ENCODE measurements around the gene BRPF1.
"Not testable (repeated sequence)": the region's sequence is repeated elsewhere in the genome, so short reads cannot be mapped to it uniquely, and the experiment has no call there.

Gene BRPF1

DNA sequence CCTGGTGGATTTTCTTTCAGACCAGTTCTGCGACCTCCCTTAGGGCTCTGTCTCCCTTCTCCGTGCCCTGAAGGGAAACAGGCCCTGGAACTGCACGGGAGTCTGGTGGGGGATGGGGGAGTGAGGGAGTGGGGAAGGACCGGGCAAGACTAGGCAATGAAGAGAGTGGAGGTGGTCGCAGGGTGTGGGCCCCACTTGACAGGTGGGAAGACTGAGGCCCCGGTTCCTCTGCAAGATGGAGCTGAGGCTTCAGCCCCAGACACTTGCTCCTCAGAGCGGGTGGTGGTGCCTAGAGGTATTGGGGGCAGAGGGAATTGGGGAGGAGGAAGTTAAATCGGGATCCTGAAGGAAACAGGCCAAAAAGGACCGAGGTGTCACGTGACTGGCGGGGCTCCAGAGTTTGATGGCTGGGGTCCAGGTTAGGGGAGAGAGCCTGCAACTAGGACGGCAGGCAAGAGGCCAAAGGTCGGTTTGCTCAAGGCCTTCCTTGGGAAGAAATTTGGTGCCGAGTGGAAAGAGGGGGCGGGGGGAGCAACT, 38.8 kb downstream of the BRPF1 start:
- DNase-seq: no peak

DNA sequence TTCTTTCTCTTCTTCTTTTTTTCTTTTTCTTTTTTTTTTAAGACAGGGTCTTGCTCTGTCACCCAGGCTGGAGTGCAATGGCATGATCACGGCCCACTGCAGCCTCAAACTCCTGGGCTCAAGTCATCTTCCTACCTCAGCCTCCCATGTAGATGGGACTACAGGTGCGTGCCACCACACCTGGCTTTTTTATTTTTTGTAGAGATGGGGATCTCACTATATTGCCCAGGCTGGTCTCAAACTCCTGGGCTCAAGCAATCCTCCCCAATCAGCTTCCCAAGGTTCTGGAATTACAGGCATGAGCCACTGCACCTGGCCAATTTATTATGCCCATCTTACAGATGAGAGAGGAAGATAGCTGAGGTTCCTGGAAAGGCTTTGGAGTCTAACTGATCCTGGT, 39.5 kb downstream of the BRPF1 start:
- not testable (repeated sequence) for DNase-seq

DNA sequence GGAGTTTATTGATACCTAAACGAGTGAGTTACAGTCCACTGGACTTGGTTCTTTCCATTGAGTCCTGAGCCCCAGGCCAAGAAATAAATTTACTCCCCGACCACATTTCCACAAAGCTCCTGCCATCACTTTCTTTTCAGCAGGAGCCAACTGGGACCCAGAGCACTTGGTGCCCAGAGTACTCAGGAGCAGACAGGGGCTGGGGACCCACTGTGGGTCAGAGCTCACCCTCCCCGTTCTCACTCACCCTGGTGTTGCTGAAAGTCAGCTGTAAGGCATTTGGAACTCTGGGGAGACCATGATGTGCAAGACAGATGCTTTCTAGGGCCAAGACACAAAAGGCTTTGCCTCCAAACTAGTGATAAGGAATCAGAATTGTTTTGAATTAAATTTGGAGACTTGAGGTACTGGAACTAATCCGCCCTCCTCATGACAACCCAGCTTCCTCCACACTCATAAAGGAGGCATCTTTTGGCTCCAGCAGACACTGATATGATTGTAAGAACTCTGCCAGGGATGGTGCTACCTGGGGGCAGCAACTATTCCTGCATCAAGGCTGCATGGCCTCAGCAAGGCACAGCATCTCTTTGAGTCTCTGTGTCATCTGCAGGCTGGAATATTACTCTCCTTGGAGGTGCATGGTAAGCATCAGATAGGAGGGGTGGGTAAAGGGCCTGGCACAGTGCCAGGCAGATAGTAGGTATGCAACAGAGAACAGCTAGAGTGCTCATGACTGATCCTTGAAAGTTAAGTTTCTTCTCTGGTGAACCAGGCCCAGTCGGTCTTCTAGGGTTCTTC, 45.6 kb downstream of the BRPF1 start:
- DNase-seq: no peak

DNA sequence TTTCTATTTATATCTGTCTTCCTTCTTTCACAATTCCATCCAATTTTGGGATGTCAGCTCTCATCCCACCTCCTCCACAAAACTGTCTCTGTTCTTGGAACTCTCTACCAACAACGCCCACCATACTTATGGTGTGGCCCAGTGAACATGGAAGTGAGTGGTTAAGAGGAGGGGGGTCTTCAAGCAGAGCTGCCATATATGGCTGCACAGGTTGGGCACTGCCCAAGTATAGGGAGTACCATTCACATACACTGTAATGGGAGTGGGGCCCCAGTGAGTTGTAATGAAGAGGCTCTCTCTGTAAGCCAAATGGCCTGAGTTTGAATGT, 46.1 kb downstream of the BRPF1 start:
- no peak for DNase-seq

DNA sequence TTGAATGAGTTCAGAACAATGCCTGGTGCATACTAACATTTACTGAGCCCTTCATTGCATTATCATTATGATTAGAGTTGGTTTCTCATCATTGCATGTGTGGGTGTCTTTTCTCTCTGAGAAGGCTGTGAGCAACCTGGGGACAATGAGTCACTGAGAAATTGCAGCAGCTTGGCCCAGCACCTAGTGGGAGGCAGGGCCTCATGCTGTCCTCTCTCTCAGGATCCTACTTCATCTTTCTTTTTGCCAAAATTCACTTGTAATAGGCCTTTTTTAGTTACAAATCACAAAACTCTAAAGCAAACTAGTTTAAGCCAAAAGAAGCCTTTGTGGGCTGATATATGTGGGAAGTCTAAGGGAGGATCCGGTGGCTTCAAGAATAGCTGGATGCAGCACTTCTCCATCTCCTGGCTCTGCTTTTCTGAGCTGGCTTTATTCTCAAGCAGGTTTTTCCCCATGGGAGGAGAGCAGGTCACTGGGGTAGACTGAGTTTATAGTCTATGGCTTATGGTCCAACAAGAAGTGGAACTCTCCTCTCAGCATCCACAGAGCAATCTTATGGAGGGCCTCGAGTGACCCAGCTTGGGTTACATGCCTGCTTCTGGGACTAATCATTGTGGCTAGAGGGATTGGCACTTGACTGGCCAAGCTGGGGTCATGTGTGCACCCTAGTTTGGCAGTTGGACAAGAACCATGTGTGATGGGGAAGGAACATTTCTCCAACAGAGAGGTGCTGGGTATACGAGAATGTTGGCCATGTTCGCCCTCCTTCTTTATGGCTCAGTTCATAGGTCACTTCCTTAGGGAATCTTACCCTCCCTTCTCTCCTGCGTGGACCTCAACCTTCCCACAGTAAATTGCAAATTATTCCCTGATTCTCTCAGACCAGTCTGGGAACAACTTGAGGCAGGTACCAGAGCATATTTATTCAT, 46.9 kb downstream of the BRPF1 start:
- no peak for DNase-seq

DNA sequence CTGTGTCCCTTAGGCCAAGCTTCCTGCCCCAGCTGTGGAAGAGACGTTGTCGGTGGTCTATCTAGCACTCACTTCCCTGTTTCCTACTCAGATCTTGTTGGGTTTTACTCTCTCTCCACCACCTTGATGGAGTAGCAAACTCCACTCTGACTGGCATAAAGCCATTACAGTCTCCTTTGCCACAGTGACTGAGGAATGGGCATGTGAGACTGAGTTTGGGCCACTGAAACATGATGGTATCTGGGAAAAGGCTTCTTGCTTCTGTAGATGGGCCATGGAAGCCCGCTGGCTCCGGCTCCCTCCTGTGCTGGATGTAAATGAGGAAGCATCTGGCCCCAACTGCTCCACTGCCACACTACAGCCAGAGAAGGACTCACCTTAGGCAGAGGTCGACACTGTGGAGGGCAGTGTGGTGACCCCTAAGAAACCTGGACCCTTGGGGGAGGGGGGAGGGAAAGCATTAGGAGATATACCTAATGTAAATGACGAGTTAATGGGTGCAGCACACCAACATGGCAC, 47.6 kb downstream of the BRPF1 start:
- DNase-seq: no peak

DNA sequence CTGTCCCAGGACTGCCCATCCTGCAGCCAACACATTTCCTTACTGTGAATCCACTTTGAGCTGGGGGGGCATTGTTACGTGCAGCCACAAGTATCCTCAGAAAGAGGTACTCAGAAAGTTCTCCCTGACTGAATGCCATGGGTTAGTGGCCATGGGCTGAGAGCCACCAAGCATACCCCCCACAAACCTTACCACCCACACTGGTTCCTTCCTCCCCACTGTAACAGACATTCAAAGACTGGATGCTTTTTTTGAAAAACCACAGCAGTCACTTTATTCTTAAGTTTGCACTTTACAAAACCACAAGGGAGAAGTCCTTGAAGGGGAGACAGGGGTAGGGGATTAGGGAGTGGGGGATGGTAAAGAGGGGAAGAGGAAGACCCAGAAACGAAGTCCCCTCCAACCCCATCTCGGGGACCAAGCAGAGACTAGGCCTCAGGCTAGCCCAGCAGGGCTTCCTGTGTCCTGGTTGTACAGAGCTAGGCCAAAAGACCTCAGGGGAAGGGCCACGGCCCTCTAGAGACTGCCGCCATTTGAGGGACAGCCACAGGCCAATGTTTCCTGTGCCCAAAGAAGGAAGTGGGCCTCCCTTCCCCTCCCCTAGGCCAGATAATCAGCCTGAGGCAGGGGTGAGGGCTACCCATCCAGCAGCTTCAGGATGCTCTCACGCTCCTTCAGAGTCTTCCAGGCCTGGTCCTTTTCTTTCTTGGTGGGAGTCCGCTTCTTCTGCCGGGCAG, 48.4 kb downstream of the BRPF1 start:
- no peak for DNase-seq

DNA sequence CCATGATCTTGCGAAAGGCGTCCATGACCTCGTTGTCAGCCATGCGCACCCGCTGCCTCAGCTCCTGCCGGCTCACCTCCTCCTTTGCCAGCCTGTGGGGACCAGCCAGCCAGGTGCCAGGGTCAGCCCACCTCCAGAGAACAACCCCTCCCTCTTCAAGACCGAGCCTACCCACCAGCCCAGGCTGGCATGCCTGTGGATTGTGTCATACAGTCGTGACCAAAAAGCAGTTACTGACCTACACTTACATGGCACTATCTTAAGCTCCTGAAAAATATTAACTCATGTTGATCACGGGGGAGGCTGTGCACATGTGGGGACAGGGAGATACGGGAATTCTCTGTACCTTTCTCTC, 48.9 kb downstream of the BRPF1 start:
- DNase-seq: no peak

DNA sequence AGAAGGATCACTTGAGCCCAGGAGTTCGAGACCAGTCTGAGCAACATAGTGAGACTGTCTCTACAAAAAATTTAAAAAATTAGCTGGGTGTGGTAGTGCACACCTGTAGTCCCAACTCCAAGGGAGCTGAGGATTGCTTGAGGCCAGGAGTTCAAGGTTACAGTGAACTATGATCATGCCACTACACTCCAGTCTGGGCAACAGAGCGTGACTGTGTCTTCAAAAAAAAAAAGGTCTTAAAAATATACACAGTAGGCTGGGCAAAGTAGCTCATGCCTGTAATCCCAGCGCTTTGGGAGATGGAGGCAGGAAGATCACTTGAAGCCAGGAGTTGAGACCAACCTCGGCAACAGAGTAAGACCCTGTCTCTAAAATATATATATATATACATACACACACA, 49.4 kb downstream of the BRPF1 start:
- no peak for DNase-seq

DNA sequence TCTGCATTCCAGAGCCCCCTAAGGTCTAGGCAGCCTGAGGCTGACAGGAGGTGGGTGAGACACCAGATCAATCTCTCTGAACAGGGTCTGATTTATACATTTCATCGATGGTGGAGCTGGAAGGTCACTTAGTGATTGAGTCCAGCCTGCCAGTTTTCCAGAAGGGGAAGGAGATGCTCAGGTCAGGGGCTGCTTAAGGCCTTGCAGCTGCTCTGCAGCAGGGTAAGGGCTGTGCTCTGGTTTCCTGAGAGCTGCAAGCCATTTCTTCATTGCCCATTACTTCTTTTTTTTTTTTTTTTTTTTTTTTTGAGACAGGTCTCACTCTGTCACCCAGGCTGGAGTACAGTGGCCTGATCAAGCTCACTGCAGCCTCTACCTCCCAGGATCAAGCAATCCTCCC, 50.0 kb downstream of the BRPF1 start:
- DNase-seq: no peak

DNA sequence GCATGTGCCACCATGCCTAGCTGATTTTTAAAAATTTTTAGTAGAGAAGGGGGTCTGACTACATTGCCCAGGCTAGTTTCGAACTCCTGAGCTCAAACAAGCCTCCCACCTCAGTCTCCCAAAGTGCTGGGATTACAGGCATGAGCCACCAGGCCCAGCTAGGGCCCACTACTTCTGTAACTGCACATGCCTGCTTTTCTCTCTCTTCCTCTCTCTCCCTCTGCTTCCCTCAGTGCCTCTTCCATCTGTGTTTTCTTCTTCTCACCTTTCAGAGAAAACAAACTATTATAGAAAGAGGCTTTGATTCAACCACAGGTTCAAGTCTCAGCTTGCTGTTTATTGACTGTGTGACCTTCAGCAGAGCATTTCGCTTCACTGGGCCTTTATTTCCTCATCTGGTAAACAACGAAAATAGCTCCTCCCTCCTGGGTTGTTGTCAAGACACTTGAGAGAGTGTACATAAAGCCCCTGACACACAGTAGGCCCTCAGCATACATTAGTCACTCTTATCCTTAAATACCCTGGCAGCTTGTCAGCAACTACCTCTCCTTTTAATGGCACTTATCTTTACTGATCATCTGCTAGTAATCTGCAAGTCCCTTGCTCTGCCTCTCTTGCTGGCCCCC, 50.6 kb downstream of the BRPF1 start:
- no peak for DNase-seq

DNA sequence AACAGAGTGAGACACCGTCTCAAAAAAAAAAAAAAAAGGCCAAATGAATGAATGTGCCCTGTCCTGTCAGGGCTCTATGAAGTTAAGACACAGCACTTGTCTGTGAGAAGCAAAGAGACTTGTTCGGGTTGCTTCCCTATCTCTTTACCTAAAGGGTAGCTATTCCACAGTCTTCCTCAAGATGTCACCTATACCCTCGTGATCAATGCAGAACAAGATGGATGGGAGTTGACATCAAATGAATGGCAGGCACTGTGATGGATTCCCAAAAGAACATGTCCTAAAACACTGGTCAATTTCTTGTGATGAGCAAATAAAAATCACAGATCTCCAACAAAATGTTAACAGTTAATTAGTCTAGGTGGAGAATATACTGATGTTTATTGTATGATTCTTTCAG, 51.2 kb downstream of the BRPF1 start:
- DNase-seq: no peak

DNA sequence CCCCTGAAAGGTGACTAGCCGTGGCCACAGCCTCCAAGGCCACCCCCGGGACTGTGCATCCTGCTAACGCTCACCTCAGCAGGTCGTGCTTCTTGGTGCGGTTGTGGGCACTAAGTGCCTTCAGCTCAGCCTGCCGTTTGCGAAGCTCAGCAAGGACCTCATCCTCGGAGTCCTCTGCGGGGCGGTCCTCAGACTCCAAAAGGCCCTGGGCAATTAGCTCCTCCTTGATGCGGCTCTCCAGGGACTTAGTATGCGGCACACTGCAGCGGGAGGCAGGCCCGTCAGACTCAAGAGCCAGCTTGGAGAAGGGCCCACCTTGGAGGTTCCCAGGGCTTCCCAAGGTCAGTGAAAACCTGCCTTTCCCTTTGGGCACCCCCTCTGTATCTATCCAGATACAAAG, 52.4 kb downstream of the BRPF1 start:
- DNase-seq: no peak

DNA sequence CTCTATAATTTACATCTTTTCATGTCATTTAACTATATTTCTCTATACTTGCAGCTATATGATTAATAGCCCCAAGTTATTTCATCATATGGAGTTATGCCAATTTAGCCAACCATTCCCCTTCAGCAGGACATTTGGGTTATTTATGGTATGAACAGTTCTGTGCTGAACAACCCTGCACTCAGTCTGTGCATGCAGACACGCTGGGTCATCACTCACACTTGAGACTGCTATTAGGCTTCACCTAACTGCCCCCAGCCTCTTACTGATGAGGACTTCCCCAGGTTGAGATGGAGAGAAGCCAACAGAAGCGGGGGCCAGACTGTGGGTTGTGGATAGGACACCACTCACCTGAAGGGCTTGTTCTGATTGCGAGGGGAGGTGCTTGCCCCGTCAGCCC, 53.4 kb downstream of the BRPF1 start:
- DNase-seq: no peak

DNA sequence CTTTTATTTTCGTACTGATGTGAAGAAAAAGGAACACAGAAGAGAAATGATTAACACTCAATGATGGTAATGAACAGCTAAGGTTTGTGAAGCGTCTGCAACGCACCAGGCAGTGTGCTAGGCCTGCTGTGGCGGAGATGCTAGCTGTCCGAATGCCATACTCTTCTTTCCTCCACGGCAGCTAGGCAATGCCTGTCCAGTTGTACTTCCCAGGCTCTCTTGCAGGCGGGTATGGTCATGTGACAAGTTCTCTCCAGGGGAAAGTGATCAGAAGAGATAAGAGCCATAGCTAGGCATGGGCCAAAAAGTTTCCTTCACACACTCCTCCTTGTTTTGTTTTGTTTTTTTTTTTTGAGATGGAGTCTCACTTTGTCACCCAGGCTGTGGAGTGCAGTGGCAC, 54.1 kb downstream of the BRPF1 start:
- DNase-seq: no peak

DNA sequence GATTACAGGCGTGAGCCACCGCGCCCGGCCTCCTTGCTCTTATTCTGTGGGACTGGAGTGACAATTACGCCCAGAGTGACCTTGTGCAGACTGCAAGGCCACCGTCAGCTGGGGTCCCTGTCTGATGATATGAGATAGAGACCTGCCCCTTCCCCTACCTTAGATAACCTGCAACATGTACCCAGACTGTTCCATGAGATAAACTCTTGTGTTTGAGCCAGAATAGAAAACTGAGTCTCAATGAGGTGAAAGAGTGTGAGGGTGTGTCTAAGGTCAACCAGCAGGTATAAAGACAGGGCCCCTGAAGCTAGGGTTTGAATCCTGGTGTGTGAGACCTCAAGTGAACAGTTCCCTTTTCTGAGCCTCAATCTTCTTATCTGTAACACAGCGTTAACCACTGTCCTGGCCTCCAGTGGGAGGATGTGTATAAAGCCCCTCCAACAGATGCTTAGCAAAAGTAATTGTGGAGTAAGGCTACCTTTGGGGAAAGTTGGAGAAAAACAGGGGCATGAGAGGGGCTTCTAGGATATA, 54.7 kb downstream of the BRPF1 start:
- no peak for DNase-seq

DNA sequence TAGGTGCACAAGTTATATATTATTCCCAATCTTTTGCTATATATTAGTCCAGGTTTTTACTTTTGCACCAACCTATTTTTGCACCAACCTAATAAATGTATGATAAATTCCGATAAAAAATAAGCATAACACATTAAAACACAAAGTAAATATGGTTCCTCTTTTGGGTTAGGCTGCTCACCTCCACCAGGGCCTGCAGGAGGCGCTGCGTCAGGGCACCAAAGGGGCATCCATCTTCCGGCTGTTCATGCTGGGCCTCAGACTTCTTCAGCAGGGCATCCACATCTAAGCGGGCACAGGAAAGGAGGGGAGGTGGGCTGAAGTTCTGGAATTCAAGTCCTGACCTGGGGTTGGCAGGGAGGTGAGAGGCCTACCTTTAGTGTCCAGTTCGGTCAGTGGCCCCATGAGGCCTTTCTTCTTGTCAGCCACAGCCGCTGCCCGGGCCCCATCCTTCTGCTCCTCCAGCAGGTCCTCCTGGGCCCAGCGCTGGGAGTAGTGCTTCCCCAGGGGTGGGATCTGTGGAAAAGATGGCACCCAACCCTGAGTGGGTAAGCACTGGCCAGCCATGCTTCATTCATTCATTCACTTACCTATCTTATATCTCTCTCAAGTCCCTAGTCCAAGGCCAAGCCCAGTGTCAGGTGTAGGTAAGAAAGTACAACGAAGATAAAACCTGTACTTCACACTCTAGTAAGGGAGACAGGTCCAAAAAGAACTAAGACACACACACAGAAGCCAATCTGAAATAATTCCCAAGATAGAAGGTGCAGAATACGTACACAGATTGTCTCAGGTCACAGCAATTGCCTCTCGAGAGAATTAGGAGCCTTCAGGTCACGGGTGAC, 55.5 kb downstream of the BRPF1 start:
- no peak for DNase-seq

DNA sequence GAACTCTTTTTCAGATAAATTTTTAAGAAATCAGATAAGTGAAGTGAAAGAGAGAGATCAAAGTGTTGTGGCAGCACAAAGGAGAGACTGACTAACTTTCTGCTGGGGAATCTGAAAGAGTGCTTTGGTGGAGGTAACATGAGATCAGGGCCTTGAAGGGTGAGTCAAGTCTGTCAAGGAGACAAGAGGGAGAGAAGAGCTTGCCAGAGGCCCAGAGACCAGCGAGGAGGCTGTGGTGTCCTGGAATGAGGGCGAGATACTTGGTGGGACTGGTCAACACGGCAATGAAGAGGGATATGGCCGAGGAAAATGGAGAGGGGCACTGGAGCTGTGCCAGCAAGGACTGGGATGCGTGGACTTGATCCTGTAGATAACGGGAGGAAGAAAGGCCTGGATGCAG, 56.2 kb downstream of the BRPF1 start:
- no peak for DNase-seq

DNA sequence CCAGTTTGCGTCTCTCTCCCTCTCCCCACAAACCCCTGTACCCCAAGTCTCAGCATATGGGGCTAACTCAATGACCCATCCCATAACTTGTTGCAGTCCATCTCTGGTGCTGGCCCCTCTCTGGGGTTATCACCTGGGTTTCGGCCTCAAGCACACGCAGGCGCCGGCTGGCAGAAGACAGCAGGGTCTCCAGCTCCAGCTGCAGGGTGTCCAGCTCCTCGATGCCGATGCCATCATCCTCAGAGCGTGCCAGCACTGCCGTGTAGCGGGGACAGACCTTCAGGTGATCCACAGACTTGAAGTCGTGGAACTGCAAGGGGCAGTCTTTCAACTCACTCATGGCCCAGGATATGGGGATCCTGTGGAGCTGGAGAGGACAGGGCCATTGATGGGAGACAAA, 59.6 kb downstream of the BRPF1 start:
- DNase-seq: no peak

DNA sequence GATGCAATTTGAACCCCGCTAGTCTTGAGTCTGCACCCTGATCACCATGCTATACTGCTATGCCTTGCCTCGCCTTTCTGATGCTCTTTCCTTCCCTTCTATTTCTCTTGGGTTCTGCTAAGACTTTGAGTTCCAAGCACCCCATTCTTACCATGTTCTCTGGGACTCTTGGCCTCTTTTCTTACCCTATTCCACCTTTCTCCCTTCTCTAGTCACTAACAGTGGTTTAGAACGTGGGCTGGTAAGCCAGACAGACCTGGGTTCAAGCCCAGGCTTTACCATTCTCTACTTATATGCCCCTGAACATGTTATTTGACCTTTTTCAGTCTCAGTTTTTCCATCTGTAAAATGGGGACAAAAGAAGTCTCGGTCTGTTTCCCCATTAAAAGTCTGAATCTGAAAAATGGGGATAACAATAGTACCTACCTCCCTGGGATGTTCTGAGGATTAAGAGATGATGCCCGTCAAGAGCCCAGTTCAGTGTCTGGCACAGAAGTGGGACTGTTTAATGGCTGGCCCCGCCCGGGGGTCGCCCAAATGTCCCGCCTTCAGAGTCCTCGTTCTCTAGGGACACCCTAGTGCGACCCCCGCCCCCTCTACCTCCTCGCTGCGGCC, 60.4 kb downstream of the BRPF1 start:
- DNase-seq: no peak
